Endometrium (tissue), 2 donors: Measurements from ENCODE around the gene TWNK.

Experiments used
- FAIRE-seq: peaks from 2 replicates; lab custom pipeline; 2012; peaks lifted over from hg19 to GRCh38; lab: Jason Lieb, UNC
- donor health status: control.
- donor health status: control.

The TWNK gene

DNA sequence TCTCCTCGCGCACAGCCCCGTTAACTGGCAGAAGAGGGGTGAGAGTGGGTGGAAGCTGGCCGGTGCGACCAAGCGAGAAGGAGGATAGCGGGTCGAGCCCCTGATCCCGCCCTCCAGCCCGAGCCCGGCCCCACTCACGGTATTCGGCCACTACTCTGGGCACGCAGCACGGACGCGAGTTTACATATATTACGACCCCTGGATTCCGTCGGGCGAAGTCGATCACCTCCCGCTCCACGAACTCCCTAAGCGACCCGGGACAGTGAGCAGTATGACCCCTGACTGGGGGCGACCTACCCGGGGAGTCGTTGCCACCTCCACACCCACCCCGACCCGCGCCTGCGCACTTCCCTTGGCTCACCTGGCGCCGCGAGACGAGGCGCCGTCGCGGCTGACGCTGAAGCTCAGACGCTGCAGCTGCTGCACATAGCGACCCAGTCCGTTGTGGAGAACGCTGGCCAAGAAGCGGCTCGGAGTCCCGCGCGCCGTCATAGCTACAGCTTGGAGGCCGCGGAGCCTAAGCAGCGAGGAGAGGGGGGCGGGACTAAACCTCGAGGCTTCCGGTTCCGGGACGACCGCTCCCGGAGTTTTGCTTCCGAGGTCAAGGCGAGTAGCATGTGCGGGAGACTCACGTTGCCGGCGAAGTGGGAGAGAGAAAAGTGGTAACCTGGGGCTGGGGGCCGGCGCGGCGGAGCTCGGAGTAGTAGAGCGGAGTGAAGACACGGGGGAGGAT is at the start of gene TWNK, which contains the start of gene MRPL43:
Gene TWNK, plus strand, starts transcription at position 592 of the 733 bp plus-strand sequence. CDS start 668 bp downstream, outside the sequence.
Gene MRPL43, minus strand, starts transcription at position 546 of the 733 bp plus-strand sequence. Its CDS starts 54 bp downstream, at position 492.
- FAIRE-seq = no peak

DNA sequence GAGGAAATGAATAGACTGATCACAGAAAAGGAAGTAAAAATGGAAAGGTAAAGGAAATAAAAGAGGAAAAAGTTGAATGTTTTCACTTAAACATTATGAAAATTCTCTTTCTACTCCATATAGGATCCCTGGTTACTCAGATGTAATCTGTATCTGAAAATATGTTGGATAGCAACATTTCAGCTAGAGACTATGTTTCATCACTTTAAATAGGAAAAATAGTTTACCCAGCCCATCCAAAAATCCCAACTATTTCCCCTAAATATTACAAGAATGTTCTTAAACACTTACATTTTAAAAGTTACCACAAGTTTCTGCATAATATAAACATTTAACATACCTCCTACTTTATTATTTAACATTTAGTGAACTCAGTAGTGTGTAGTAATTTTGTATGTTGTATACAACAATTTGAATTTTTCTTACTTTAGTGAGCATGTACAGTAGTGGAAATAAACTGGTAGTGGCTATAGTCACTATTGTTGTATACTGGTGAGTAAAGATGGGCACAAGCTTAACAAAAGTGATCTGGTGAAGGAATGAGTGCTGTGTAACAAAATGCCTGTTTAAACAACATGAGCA is 47.5 kb upstream of the TWNK start:
- FAIRE-seq = no peak

DNA sequence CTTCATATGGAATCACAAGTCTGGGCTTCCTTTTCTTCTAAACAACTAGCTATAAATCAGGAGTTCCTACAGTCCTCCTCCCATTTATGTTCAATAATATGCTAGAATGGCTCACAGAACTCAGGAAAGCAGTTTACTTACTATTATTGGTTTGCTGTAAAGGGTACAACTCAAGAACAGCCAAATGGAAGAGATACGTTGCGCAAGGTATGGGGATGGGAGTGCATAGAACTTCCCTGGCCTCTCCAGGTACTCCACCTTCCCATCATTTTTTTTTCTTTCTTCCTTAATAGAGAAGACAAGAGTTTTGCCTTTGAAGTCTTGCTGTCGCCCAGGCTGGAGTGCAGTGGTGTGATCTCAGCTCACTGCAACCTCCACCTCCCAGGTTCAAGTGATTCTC is 45.1 kb upstream of the TWNK start:
- FAIRE-seq = no peak

GRCh38 chr10:100943508-100943907 is 43.8 kb upstream of the TWNK start:
- FAIRE-seq = no peak

GRCh38 chr10:100945754-100946153 is 41.6 kb upstream of the TWNK start:
- no peak for FAIRE-seq

DNA sequence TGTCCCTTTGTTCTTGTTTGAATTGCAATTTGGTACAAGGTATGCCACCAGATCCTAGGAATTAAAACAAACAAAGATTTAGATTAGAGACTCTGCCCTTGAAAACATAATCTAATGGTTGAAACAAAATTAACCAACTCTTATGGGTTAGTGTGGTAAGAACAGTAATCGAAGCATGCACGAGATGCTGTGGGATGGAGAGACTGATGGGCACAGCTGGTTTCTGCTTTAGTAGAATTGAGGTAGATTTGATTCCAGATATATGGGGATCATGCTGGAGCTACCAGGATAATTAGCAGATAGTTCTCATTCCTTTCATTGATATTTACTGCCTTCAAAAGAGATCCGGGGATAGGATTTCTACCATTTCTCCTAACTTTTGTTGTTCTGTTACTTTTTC is 38.4 kb upstream of the TWNK start:
- FAIRE-seq = no peak

GRCh38 chr10:100960251-100960650 is 27.1 kb upstream of the TWNK start:
- no peak for FAIRE-seq

- FAIRE-seq = no peak
These were observed 24.8 kb upstream of the TWNK start for GRCh38 chr10:100962351-100963080.

DNA sequence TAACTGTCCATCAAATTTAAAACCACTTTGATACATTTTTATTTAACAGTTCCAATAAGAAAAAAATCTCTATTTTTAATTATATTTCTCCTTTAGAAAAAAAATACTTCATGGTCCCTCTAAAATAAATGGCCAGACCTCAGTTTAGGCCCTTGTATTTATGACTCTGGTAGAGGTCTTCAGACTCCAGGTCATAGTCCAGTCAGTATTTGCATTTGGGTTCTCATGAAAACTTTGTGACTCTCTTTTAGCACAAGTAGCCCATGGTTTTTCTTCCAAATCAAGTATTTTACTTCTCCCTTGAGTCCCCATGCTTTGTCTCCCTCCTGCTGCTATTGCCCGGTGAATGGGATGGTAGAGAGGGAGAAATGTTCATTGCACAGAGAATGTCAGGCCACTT is 23.5 kb upstream of the TWNK start:
- no peak for FAIRE-seq

- no peak for FAIRE-seq
These were observed 21.5 kb upstream of the TWNK start for GRCh38 chr10:100965820-100966219.

GRCh38 chr10:100966887-100967286 is 20.5 kb upstream of the TWNK start:
- FAIRE-seq = no peak

- no peak for FAIRE-seq
These were observed 20.0 kb upstream of the TWNK start for GRCh38 chr10:100967332-100967731.

- no peak for FAIRE-seq
These were observed 19.1 kb upstream of the TWNK start for GRCh38 chr10:100968062-100968736.

DNA sequence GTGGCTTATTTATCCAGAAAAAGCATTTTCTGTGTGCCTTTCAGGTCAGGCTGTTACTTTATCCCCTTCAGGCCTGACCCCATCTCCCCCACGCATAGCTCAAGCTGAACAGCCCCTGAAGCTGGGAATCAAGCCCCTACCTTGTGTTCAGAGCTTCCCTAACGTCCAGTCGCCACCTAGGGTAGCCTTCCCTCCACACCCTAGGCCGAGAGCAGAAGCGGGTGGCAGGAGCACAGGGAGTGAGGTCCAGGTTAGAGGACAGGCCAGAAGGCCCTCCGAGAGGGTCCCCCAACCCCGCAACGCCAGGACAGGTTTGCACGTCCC is 18.5 kb upstream of the TWNK start:
- no peak for FAIRE-seq

DNA sequence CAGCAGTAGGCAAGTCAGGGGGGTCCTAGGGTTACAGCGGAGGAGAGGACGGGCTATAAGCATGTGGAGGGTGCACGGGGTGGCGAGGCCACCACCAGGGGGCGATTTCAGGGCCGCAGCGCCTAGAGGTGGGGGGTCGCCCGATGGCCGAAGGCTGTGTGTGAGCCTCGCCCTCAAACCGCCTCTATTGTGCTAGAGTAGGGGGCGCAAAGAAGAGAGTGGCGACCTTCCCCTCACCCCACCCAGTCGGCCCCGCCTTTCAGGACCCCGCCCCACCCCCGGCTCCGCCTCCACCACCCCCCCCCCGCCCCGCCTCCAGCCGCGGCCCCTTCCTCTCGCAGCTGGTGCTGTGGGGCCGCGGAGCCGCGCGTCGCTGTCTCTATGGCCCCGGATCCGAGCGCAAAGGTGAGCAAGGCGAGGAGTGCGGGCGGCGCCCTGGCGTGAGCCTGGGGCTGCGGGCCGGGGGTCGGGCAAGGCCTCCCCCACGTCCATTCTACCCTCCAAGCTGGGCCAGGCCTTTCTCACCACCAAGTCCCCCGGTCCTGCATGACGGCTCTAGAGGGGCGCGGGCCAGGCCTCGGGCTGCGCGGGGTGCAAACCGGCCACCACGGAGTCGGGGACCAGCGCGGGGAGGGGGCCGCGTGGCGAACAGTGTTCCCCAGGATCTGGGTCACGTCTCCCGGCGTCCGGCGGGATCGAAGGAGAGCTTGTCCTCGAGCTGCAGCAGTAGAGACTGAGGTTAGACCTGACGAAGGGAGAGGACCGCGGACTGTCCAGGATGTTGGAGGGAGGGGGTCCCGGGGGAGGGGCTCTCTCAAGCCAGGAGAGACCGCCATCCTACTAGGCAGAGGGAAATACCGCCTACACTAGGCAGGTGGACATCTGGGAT is 17.9 kb upstream of the TWNK start, which contains the start of gene SEMA4G:
Gene SEMA4G, plus strand, starts transcription at position 318 of the 889 bp plus-strand sequence. CDS start 3,409 bp downstream, outside the sequence.
- no peak for FAIRE-seq

- no peak for FAIRE-seq
These were observed 17.0 kb upstream of the TWNK start for GRCh38 chr10:100970076-100970913.

GRCh38 chr10:100970914-100971811 is 16.2 kb upstream of the TWNK start:
- no peak for FAIRE-seq

- no peak for FAIRE-seq
These were observed 15.0 kb upstream of the TWNK start for GRCh38 chr10:100972115-100972903.
